ENCODE results near the gene PTPRM.

GRCh38 chr18:8379187-8379941, 812.2 kb downstream of the PTPRM start:
- TF ChIP-seq EZH2 (IDR thresholded peaks at IDR 0.05; ENCODE audit: low read length) (no peak), CTCF (optimal IDR thresholded peaks at IDR 0.05 in 1 of 3, IDR thresholded peaks at IDR 0.05 in 1 of 3, conservative IDR thresholded peaks at IDR 0.05 in 1 of 3; ENCODE audit: extremely low read depth in 1 of 3, insufficient read depth in 2 of 3, low read length in 3 of 3) (no peak)
